GM18499 (cell line): ENCODE measurements around the gene SLC44A5.
"Not testable (repeated sequence)": the region's sequence is repeated elsewhere in the genome, so short reads cannot be mapped to it uniquely, and the experiment has no call there.

ENCODE experiments used
- ATAC-seq: cut with Tn5 transposase; IDR thresholded peaks from one replicate; pipeline ENCODE4 v1.9.1; 2021; ENCODE audit warnings: moderate number of reproducible peaks; ENCODE audit not compliant: insufficient read depth, unreplicated experiment

Gene SLC44A5

GRCh38 chr1:75593457-75593856 is 17.5 kb downstream of the SLC44A5 start:
- not testable (repeated sequence) for ATAC-seq

- no peak for ATAC-seq
These were observed 21.3 kb downstream of the SLC44A5 start for GRCh38 chr1:75589637-75590036.

- ATAC-seq, result no peak
These were observed 22.0 kb downstream of the SLC44A5 start for GRCh38 chr1:75588779-75589475.

- ATAC-seq, result no peak
These were observed 23.2 kb downstream of the SLC44A5 start for GRCh38 chr1:75587692-75588091.

GRCh38 chr1:75583282-75583681 is 27.6 kb downstream of the SLC44A5 start:
- ATAC-seq, result no peak

- ATAC-seq, result no peak
These were observed 28.1 kb downstream of the SLC44A5 start for GRCh38 chr1:75582725-75583261.

GRCh38 chr1:75579046-75579445 is 31.9 kb downstream of the SLC44A5 start:
- no peak for ATAC-seq

- ATAC-seq, result no peak
These were observed 35.1 kb downstream of the SLC44A5 start for GRCh38 chr1:75575837-75576236.

- ATAC-seq, result no peak
These were observed 43.7 kb downstream of the SLC44A5 start for GRCh38 chr1:75567191-75567590.

- ATAC-seq, result no peak
These were observed 51.1 kb downstream of the SLC44A5 start for GRCh38 chr1:75559800-75560199.

GRCh38 chr1:75559136-75559535 is 51.8 kb downstream of the SLC44A5 start:
- no peak for ATAC-seq

- ATAC-seq, result no peak
These were observed 56.0 kb downstream of the SLC44A5 start for GRCh38 chr1:75554870-75555269.

- ATAC-seq, result no peak
These were observed 56.7 kb downstream of the SLC44A5 start for GRCh38 chr1:75554181-75554580.

GRCh38 chr1:75550559-75550958 is 60.4 kb downstream of the SLC44A5 start:
- ATAC-seq, result no peak

- ATAC-seq, result no peak
These were observed 62.0 kb downstream of the SLC44A5 start for GRCh38 chr1:75548721-75549480.

GRCh38 chr1:75543705-75544104 is 67.2 kb downstream of the SLC44A5 start:
- no peak for ATAC-seq

- ATAC-seq, result no peak
These were observed 67.9 kb downstream of the SLC44A5 start for GRCh38 chr1:75542818-75543570.

GRCh38 chr1:75539230-75540116 is 71.4 kb downstream of the SLC44A5 start:
- no peak for ATAC-seq

GRCh38 chr1:75533085-75533484 is 77.8 kb downstream of the SLC44A5 start:
- no peak for ATAC-seq

- no peak for ATAC-seq
These were observed 79.3 kb downstream of the SLC44A5 start for GRCh38 chr1:75531570-75531969.
